Measurements from ENCODE around the gene FILIP1.

DNA sequence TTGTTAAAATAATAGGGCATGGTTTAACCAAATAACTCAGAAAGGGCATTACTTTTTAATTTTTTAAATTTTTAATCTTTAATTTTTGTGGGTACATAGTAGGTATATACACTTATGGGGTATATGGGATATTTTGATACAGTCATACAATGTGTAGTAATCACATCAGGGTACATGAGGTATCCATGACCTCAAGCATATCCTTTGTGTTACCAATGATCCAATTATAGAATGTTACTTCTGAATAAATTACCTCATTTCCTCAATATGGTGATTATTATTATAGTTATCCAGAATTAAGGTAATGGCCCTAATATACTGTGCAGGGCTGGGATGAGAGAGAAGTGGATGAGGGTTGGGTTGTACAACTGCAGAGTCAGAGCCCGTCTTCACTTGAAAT is 163.9 kb downstream of the FILIP1 start:
- TF ChIP-seq CTCF (IDR thresholded peaks at IDR 0.05 in 2 of 3, conservative IDR thresholded peaks at IDR 0.05 in 1 of 3; ENCODE audit: control insufficient read depth in 2 of 3, extremely low read depth in 1 of 3, insufficient read depth in 1 of 3, low read depth in 3 of 3, low read length in 3 of 3): no peak
- no peak for TF ChIP-seq CREM (IDR thresholded peaks at IDR 0.05; ENCODE audit: low read depth)
- no peak for TF ChIP-seq KDM1A (IDR thresholded peaks at IDR 0.05; ENCODE audit: borderline replicate concordance)
- no peak for TF ChIP-seq EP300 (IDR thresholded peaks at IDR 0.05; ENCODE audit: borderline replicate concordance in 1 of 2, control insufficient read depth in 1 of 2, low read depth in 2 of 2, low read length in 2 of 2)
- no peak for TF ChIP-seq MYC (IDR thresholded peaks at IDR 0.05; ENCODE audit: insufficient read depth, insufficient read length, insufficient replicate concordance, low read length, severe bottlenecking)
- TF ChIP-seq E4F1 (IDR thresholded peaks at IDR 0.05; ENCODE audit: borderline replicate concordance, partially characterized antibody): no peak
- no peak for TF ChIP-seq HDGF (IDR thresholded peaks at IDR 0.05)
- TF ChIP-seq, protein P1, sequence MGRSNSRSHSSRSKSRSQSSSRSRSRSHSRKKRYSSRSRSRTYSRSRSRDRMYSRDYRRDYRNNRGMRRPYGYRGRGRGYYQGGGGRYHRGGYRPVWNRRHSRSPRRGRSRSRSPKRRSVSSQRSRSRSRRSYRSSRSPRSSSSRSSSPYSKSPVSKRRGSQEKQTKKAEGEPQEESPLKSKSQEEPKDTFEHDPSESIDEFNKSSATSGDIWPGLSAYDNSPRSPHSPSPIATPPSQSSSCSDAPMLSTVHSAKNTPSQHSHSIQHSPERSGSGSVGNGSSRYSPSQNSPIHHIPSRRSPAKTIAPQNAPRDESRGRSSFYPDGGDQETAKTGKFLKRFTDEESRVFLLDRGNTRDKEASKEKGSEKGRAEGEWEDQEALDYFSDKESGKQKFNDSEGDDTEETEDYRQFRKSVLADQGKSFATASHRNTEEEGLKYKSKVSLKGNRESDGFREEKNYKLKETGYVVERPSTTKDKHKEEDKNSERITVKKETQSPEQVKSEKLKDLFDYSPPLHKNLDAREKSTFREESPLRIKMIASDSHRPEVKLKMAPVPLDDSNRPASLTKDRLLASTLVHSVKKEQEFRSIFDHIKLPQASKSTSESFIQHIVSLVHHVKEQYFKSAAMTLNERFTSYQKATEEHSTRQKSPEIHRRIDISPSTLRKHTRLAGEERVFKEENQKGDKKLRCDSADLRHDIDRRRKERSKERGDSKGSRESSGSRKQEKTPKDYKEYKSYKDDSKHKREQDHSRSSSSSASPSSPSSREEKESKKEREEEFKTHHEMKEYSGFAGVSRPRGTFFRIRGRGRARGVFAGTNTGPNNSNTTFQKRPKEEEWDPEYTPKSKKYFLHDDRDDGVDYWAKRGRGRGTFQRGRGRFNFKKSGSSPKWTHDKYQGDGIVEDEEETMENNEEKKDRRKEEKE (IDR thresholded peaks at IDR 0.05): no peak
- TF ChIP-seq JUNB (IDR thresholded peaks at IDR 0.05): no peak
- TF ChIP-seq EZH2 (IDR thresholded peaks at IDR 0.05; ENCODE audit: borderline replicate concordance, control insufficient read depth, low read depth, low read length): no peak
- TF ChIP-seq POLR2A (IDR thresholded peaks at IDR 0.05; ENCODE audit: low read depth, low read length): no peak
- TF ChIP-seq ATF3 (IDR thresholded peaks at IDR 0.05; ENCODE audit: borderline replicate concordance, extremely low read depth, low read depth, low read length): no peak

Data from GM12878 (cell line).